Activated CD8-positive, alpha-beta memory T cell treated with anti-CD3 and anti-CD28 coated beads for 4 hours (primary cell): ENCODE data around the gene NEDD9.

Source experiments
- DNase-seq, 2 donors: peaks; one replicate each; pipeline ENCODE4 v3.0.0-alpha.2; 2020; ENCODE audit warnings: low read depth in 2 of 2

NEDD9 gene

DNA sequence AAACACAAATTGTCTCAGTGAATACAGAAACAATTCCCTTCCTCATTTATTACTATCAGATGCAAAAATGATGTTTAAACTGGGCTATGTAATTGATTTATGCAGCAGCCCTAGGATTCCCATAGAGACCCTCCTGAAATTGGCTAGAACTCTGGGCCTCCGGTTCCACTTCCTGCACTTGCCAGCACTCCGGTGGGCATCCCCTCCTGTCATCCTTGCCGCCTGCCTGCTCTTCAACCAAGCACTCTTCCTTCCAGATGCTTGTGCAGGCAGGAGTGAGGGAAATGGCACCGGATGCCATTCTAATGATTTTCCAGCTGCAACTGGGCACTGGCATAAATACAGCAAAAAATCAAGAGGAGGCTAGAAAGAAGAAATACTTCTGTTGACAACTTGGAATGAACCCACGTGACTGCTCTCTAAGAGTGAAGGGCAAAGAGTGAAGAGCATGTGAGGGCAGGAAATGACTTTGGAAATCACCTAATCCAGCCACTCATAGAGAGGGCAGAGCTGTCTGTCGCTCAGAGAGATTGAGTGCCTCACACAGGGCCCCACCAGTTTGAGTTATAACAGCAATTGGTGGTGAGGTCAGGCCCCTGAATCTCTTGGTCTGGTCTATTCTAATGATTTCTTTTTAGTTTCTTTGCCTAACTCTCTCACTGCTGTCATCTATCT lies 3.7 kb upstream of the NEDD9 start:
- no peak for DNase-seq

DNA sequence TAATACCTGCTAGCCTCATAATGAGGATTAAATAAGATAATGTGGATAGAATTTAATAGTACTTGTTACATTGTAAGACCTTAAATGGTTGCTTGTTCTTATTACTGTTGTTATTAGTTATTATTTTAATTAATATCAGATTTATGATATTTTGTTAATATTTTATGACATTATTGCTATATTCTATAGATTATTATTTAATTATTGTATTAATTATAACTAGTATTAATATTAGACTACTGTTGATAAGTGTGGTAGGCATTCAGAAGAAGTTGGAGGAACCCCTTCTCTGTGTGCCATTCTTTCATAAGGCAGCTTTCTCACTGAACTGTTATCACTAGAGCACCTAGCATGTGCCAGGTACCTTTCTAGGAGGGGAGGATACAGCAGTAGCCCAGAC lies 2.6 kb upstream of the NEDD9 start:
- no peak for DNase-seq

GRCh38 chr6:11233673-11234573 lies 1.5 kb upstream of the NEDD9 start:
- DNase-seq: no peak

GRCh38 chr6:11232770-11233626 lies 530 bp upstream of the NEDD9 start:
- DNase-seq: no peak

GRCh38 chr6:11231564-11232192 lies 790 bp downstream of the NEDD9 start:
- DNase-seq: no peak

DNA sequence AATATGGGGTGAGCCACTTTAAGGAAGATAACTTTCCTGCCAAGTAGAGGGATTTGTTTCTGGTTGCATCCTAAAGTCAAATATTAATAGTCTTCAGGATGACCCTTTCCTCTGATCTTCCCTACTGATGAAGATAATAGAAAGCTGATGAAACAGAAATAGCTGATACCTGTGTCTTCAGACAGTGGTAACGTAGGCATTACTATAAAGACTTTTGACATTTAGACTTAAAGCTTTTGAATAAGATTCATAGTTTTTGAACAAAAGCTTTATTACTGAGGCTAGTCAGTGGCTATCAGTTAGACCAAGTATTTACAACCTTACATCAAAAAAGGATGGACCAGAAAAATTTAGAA lies 1.4 kb downstream of the NEDD9 start:
- no peak for DNase-seq

DNA sequence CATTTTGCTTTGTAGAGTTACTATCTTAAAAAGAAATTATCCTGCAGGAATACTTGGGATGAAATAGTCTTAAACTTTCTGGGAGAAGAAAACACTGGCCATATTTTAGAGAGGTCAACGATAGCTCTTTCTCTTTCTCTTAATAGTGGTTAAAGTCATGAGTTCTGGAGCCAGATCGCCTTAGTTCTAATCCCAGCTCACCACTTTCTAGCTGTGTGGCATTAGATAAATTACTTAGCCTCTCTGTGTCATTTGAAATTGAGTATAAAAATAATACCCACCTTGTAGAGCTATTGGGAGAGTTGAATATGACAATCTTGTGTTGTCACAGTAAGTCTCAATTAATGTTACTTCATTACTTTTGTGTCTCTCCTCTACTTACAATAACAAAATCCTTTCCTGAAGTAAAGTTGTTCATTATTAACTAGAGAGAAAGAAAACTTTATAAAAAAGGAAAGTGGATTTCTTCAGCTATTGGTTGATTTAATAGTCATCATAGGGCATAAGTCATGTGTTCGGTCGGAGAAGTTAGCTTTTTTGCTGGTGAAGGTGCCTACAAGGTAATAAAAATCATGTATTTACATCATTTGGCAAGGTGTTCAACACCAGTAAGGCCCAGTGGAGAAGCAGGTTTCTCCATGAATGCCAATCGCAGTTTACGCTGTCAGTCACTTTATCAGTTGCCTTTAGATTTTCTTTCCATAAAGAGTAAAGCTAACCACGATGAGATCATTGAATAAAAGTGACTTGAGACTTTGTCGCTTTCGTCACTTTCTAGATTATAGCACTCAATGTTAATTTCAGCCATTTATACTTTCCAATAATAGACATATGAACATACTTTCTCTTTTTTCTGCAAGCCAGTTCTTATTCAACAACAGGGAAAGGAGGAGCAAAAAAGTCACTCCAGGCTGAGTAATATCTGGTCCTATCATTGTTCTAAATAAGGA lies 2.0 kb downstream of the NEDD9 start:
- DNase-seq: no peak

GRCh38 chr6:11229655-11230046 lies 2.8 kb downstream of the NEDD9 start:
- DNase-seq: no peak

DNA sequence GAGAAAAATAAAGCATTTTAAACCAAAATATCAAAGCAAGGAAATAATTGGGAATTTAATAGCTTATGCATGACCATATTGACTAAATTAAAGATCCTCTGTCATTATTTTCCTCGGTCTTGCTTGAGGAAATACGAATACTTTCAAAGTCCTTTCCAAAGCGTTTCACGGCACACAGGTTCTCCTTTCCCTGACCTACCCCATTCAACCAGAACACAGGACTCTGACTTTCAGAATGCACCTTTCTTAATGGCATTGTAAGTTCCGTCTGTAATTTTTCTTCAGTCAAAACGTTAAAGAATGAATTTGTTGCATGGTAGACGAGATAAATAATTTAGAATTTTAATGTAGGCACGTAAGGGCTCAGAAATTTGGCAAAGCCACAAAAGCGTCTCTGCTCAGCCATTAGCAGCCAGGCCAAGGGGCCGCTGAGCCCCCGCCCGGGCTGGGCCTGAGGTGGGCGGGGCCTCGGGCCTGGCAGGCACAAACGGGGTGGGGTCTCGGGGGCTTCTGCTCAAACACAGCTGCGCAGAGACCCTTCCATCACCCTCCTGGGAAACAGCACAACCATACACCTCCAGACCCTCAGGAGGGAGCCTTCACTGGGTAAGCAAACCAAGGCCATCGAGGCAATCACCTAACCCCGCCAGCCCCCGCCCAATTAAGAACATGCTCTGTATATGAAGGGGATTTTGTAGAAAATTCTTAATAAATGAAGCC lies 3.4 kb downstream of the NEDD9 start:
- DNase-seq: no peak

- no peak for DNase-seq
These were observed 4.8 kb downstream of the NEDD9 start for GRCh38 chr6:11227698-11228097.

GRCh38 chr6:11226005-11226404 lies 6.5 kb downstream of the NEDD9 start:
- no peak for DNase-seq

GRCh38 chr6:11224966-11225463 lies 7.5 kb downstream of the NEDD9 start:
- DNase-seq: no peak

- no peak for DNase-seq
These were observed 8.1 kb downstream of the NEDD9 start for GRCh38 chr6:11224252-11224965.

DNA sequence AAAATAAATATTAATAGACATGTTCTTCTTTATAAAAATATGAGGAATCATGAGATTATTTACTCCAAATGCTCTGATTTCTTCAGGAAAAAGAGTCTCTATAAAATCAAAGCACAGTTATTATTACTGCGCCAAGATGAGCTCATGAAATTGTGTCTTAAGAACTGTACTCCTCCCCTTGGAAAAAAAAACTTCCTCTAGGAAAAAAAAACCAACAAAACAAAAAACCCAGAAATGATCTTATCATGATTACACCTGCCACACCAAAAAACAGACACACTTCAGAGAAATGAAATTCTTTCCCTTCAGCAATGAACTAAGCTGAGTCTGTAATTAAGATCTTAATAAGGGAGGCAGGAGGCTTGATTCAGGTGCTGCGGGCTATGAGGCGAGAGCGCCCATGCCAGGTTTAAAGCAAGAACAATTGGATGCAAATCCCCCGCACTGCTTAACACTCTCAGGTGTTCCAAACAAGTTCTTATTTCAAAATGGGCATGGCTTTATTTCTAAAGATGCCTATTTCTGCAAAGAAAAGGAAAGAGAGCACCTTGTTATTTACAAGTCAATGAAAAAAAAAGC lies 9.1 kb downstream of the NEDD9 start:
- DNase-seq: no peak

DNA sequence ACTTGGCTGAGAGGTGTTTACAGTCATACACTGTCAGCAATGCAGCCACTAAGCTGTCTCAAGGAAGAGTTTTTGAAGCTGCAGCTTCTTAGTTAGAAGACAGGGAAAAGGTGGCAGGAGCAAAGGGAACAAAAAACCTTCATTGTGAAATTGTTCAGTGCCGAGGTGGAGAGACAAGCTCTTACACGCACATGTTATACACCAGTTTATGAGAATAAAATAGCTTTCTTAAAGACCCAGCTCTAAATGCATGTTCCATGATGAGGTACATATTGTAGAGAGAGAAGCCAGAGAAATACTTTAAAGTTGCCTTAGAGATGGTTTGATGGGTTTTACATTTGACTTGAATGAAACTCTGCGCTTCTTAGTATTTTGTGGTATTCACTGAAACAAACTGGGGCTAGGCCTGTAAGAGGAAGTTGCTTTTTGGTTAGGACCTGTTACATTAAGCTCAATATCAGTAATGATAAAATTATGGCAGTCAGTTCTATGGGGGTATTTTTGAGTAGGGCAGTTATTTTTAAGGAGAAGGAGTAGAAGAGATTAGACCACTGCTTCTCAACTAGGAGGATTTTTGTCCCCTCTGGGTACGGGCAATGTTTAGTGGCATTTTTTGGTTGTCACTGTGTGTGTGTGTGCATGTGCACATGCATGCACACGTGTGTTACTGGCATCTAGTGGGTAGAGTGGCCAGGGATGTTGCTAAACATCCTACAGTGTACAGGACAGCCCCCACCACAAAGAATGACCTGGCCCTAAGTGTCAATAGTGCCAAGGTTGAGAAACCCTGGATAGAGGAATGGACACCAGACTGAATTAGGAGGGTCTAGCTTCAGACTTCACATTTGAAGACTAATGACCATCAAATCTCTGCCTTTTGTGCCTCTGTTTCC lies 9.8 kb downstream of the NEDD9 start:
- DNase-seq: no peak

DNA sequence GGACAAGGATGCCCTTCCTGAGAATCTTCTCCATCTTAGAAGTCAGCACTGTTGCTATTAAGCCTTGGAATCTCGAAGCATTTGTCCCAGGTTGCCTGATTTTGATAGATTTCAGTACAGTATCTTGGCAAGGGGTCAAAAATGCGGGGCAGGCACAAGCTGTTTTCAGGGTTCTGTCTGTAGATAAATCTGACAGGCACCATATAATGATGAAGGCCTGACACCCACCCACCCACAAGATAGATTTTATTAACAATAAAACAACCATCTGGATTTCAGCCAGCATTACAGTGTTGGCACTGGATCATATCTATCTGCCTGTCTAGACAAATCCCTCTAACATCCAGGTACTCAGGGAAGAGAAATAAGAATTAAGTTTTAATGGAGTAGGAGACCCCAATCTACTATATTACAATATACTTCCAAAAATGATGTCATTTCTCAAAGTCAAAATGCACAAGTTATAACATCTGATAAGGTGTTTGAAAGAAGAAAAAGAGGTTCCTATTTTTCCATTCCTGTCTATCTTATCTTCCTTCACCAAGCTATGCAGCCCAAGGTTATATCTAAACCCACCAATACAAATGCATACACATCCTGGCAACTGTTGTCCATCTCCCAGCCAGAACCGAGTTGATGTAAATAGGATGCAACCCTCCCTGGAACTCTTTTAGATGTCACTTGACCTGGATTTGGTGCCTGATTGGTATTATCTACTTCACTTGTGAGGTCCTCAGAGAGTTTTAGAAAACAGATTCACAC lies 10.7 kb downstream of the NEDD9 start:
- DNase-seq: no peak

DNA sequence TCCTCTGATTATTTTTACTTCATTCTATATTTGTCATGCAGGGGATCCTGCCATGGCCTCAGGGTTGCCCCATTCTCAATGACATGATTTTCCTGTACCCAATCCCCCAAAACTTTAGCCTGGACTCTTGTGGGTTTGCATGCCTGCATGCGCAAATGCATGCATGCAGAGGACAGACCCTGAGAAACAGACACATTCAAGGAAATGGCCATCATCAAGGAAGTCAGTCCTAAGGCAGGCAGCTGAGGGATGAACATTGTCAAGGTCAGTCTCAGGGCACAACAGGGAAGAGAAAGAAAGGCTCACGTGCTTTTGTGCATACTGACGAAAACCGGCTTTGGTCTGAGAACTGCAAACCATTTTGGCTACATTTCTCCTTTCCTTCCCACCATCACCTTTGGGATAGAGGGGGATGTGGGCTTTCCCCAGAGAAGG lies 13.1 kb downstream of the NEDD9 start:
- no peak for DNase-seq
